H1 (cell line): ENCODE data around the gene SIRT6. TPM values are rescaled to one million over a fixed set of nuclear protein-coding genes. Genes with fewer than 3 reads are reported as not detected.

ENCODE experiments used
- BCL11A ChIP-seq, 2 experiments: IDR thresholded peaks; one replicate each; pipeline ENCODE4 v1.6.1; 2011; ENCODE audit warnings: low read depth in 2 of 2, low read length in 2 of 2, mild to moderate bottlenecking in 2 of 2
- CBX5 ChIP-seq: fragments of 300-800, 300-1000 bp; sonication (generic); IDR thresholded peaks from 2 replicates; pipeline ENCODE4 v1.7.1; 2016; ENCODE audit warnings: antibody characterized with exemption, low read length, low read depth
- CHD2 ChIP-seq: IDR thresholded peaks from 2 replicates; pipeline ENCODE4 v1.6.1; 2012; ENCODE audit warnings: low read length, improper control_type of control experiment
- E2F6 ChIP-seq: IDR thresholded peaks from 2 replicates; pipeline ENCODE4 v1.6.1; 2012; ENCODE audit warnings: inconsistent platforms
- EP300 ChIP-seq, 2 experiments: IDR thresholded peaks; 1 replicate in 1 of 2; 2 replicates in 1 of 2; pipeline ENCODE4 v1.6.1; 2011 to 2012; ENCODE audit warnings: low read depth in 2 of 2, low read length in 2 of 2, mild to moderate bottlenecking in 2 of 2, borderline replicate concordance in 1 of 2, inconsistent platforms in 1 of 2, moderate library complexity in 1 of 2
- GABPA ChIP-seq: IDR thresholded peaks from 2 replicates; pipeline ENCODE4 v1.6.1; 2011; ENCODE audit warnings: mild to moderate bottlenecking, low read length, moderate library complexity, borderline replicate concordance; ENCODE audit not compliant: insufficient read depth
- KDM4A ChIP-seq: IDR thresholded peaks from one replicate; pipeline ENCODE4 v1.7.1; 2012; ENCODE audit warnings: low read depth, mild to moderate bottlenecking, moderate library complexity, low read length, inconsistent platforms; ENCODE audit not compliant: severe bottlenecking
- NANOG ChIP-seq: IDR thresholded peaks from 2 replicates; pipeline ENCODE4 v1.6.1; 2011; ENCODE audit warnings: low read length, low read depth, mild to moderate bottlenecking, inconsistent platforms; ENCODE audit not compliant: insufficient read depth, poor library complexity, severe bottlenecking
- POLR2AphosphoS5 ChIP-seq: IDR thresholded peaks from 2 replicates; pipeline ENCODE4 v1.6.1; 2011; ENCODE audit warnings: low read depth, low read length
- RXRA ChIP-seq: IDR thresholded peaks from 2 replicates; pipeline ENCODE4 v1.6.1; 2011; ENCODE audit warnings: low read depth, mild to moderate bottlenecking, low read length, moderate library complexity; ENCODE audit not compliant: insufficient read depth
- SIRT6 ChIP-seq: IDR thresholded peaks from one replicate; pipeline ENCODE4 v1.7.1; 2012; ENCODE audit warnings: low read length, inconsistent platforms
- polyA plus RNA-seq, 7 experiments: library from polyadenylated mRNA; depleted of rRNA in 3 of 7; stranded (reverse) in 5 of 7; unstranded in 2 of 7; fragments of >200 nt in 5 of 7; fragments of 200-250 nt in 2 of 7; gene quantifications; 1 replicate in 5 of 7; 2 replicates in 1 of 7; 4 replicates in 1 of 7; pipeline versions ENCODE4 v1.2.1 to v1.2.3, GENCODE V29; 2011 to 2013; ENCODE audit warnings: missing spikeins in 2 of 7, mixed read lengths in 2 of 7
- total RNA-seq: library from RNA; stranded (reverse); fragmentation: NEBNext Ultra II Directional; extraction: Animal tissue kit (Norgen Biotek cat#: 25700); gene quantifications from 2 replicates; pipeline ENCODE4 v1.2.1, GENCODE V29; 2021

SIRT6 gene
- total and polyA plus RNA-seq, 2 of the 8 experiments (the other 6 are each of a cell fraction or from before 2014, with no cell fraction given): 25.2 to 27.0 TPM

- TF ChIP-seq POLR2AphosphoS5: no peak
- no peak for TF ChIP-seq GABPA
- TF ChIP-seq SIRT6: no peak
- no peak for TF ChIP-seq CBX5
- TF ChIP-seq EP300 (IDR thresholded peaks at IDR 0.05; ENCODE audit: borderline replicate concordance in 1 of 2, low read depth in 2 of 2, low read length in 2 of 2): no peak; a peak in 1 of 3 replicates
- TF ChIP-seq E2F6: peak; percentile 94
- no peak for TF ChIP-seq BCL11A (IDR thresholded peaks at IDR 0.05; ENCODE audit: low read depth in 2 of 2, low read length in 2 of 2)
- no peak for TF ChIP-seq NANOG
- no peak for TF ChIP-seq RXRA
- TF ChIP-seq KDM4A: peak; percentile 81
- no peak for TF ChIP-seq CHD2
These were observed 15.5 kb upstream of the SIRT6 start (continued) for GRCh38 chr19:4197625-4198466.
